Fibroblast of skin of left quadriceps (primary cell): ENCODE measurements around the gene CFAP20DC.
"Not testable (repeated sequence)": the region's sequence is repeated elsewhere in the genome, so short reads cannot be mapped to it uniquely, and the experiment has no call there.

ENCODE experiments used
- DNase-seq, 2 experiments: peaks; one replicate each; pipeline ENCODE4 v3.0.0-alpha.2; 2013; ENCODE audit warnings: low read depth in 2 of 2

The CFAP20DC gene

GRCh38 chr3:59049671-59050331 is at the start of gene CFAP20DC:
Gene CFAP20DC, minus strand, starts transcription at chr3:59050025. Its CDS starts 394 bp downstream, at chr3:59049631.
- peak; percentile 79 to 87 for DNase-seq

GRCh38 chr3:59098516-59098915 is 48.7 kb upstream of the CFAP20DC start:
- not testable (repeated sequence) for DNase-seq

GRCh38 chr3:59094446-59094845 is 44.6 kb upstream of the CFAP20DC start:
- no peak for DNase-seq

GRCh38 chr3:59093521-59093920 is 43.7 kb upstream of the CFAP20DC start:
- DNase-seq = no peak

- no peak for DNase-seq
These were observed 38.9 kb upstream of the CFAP20DC start for GRCh38 chr3:59088761-59089160.

GRCh38 chr3:59085976-59086375 is 36.2 kb upstream of the CFAP20DC start:
- no peak for DNase-seq

- no peak for DNase-seq
These were observed 34.8 kb upstream of the CFAP20DC start for GRCh38 chr3:59084583-59084982.

- DNase-seq = no peak
These were observed 32.3 kb upstream of the CFAP20DC start for GRCh38 chr3:59082106-59082505.

- DNase-seq = no peak
These were observed 31.2 kb upstream of the CFAP20DC start for GRCh38 chr3:59081071-59081470.

GRCh38 chr3:59079962-59080361 is 30.1 kb upstream of the CFAP20DC start:
- DNase-seq = no peak

- DNase-seq = no peak
These were observed 24.9 kb upstream of the CFAP20DC start for GRCh38 chr3:59074764-59075163.

GRCh38 chr3:59072681-59073080 is 22.9 kb upstream of the CFAP20DC start:
- DNase-seq = no peak

GRCh38 chr3:59069838-59070237 is 20.0 kb upstream of the CFAP20DC start:
- no peak for DNase-seq

- DNase-seq = no peak
These were observed 15.4 kb upstream of the CFAP20DC start for GRCh38 chr3:59065240-59065639.

- no peak for DNase-seq
These were observed 14.9 kb upstream of the CFAP20DC start for GRCh38 chr3:59064728-59065127.

- DNase-seq = no peak
These were observed 14.5 kb upstream of the CFAP20DC start for GRCh38 chr3:59064276-59064675.

GRCh38 chr3:59056706-59057105 is 6.9 kb upstream of the CFAP20DC start:
- DNase-seq = no peak

GRCh38 chr3:59052803-59053411 is 3.1 kb upstream of the CFAP20DC start:
- DNase-seq = peak in 1 of 2 experiments; percentile 19

GRCh38 chr3:59050811-59051414 is 1.1 kb upstream of the CFAP20DC start:
- not testable (repeated sequence) for DNase-seq

GRCh38 chr3:59046839-59047238 is 3.0 kb downstream of the CFAP20DC start:
- DNase-seq = no peak

GRCh38 chr3:59043391-59043790 is 6.4 kb downstream of the CFAP20DC start:
- DNase-seq = no peak

GRCh38 chr3:59040902-59041301 is 8.9 kb downstream of the CFAP20DC start:
- no peak for DNase-seq

- no peak for DNase-seq
These were observed 22.2 kb downstream of the CFAP20DC start for GRCh38 chr3:59027607-59028006.
